GM12878 (cell line): ENCODE data around the gene GPR39. TPM values are rescaled to one million over a fixed set of nuclear protein-coding genes. Genes with fewer than 3 reads are reported as not detected.

ENCODE experiments used
- ATAC-seq: fragments of 200-7000 bp; cut with Tn5 transposase; 3 replicates; pipeline ENCODE4 v1.9.1; 2020; ENCODE audit warnings: mild to moderate bottlenecking, moderate library complexity
- BruUV-seq: library from RNA; stranded (reverse); fragments of 400-500 nt; replicated peaks from 2 replicates; lab custom pipeline; 2021; lab: Mats Ljungman, UMichigan
- CTCF ChIA-PET: fragments of 300-600 bp; sonication (Branson Sonifier 250); formaldehyde crosslinking; extraction: SDS; loops from one replicate; lab custom pipeline; 2021; ENCODE audit warnings: inconsistent platforms; lab: Yijun Ruan, JAX
- POLR2A ChIA-PET: fragments of 350-600 bp; formaldehyde crosslinking; extraction: SDS; loops from one replicate; lab custom pipeline; 2021; ENCODE audit warnings: inconsistent platforms; lab: Charles Lee
- RAD21 ChIA-PET: fragments of 300-600 bp; sonication (Branson Sonifier 250); formaldehyde crosslinking; loops from one replicate; lab custom pipeline; 2023; ENCODE audit warnings: antibody characterized with exemption; ENCODE audit not compliant: unreplicated experiment; lab: Charles Lee
- SMC1A ChIA-PET: fragments of 300-600 bp; sonication (Branson Sonifier 250); formaldehyde crosslinking; loops from one replicate; lab custom pipeline; 2023; ENCODE audit not compliant: unreplicated experiment, uncharacterized antibody; lab: Charles Lee
- DNase-seq: peaks from one replicate; pipeline ENCODE4 v3.0.0-alpha.2; 2011; ENCODE audit warnings: low read depth, low spot score
- FAIRE-seq: peaks from 3 replicates; lab custom pipeline; 2011; peaks lifted over from hg19 to GRCh38; lab: Jason Lieb, UNC
- H2AFZ ChIP-seq: 2 replicates; pipeline ENCODE4 v1.6.0; 2011; ENCODE audit warnings: low read depth, low read length, control low read depth; ENCODE audit not compliant: control insufficient read depth
- H3K27ac ChIP-seq: 2 replicates; pipeline ENCODE4 v1.5.1; 2011; ENCODE audit warnings: control low read depth; ENCODE audit not compliant: control insufficient read depth, insufficient read depth
- H3K27me3 ChIP-seq, 2 experiments: replicated peaks in 1 of 2; 2 replicates each; pipeline versions ENCODE4 v1.6.0 to v1.6.1; 2011; ENCODE audit warnings: low read length in 1 of 2; ENCODE audit not compliant: control insufficient read depth in 2 of 2, insufficient read depth in 2 of 2
- H3K36me3 ChIP-seq, 2 experiments: 2 replicates each; pipeline ENCODE4 v1.5.1; 2011; ENCODE audit warnings: low read length in 1 of 2; ENCODE audit not compliant: control insufficient read depth in 2 of 2, insufficient read depth in 2 of 2
- H3K4me1 ChIP-seq: 2 replicates; pipeline ENCODE4 v1.6.1; 2011; ENCODE audit warnings: mild to moderate bottlenecking, low read length, moderate library complexity, mixed read lengths; ENCODE audit not compliant: control insufficient read depth, insufficient read depth
- H3K4me2 ChIP-seq: 2 replicates; pipeline ENCODE4 v1.6.0; 2011; ENCODE audit warnings: control low read depth; ENCODE audit not compliant: control insufficient read depth, insufficient read depth
- H3K4me3 ChIP-seq: fragments of 200-600 bp; sonication (generic); 2 replicates; pipeline ENCODE4 v1.5.1; 2016
- H3K79me2 ChIP-seq: 2 replicates; pipeline ENCODE4 v1.6.0; 2011; ENCODE audit warnings: low read length; ENCODE audit not compliant: control insufficient read depth, insufficient read depth
- H3K9ac ChIP-seq: 2 replicates; pipeline ENCODE4 v1.8.0; 2011; ENCODE audit warnings: low read length, control low read depth, mixed read lengths; ENCODE audit not compliant: control insufficient read depth, insufficient read depth
- H3K9me3 ChIP-seq: replicated peaks from 3 replicates; pipeline ENCODE4 v1.5.1; 2011; ENCODE audit warnings: mild to moderate bottlenecking, low read length; ENCODE audit not compliant: control insufficient read depth, insufficient read depth
- H4K20me1 ChIP-seq: 2 replicates; pipeline ENCODE4 v1.6.0; 2011; ENCODE audit not compliant: control insufficient read depth, insufficient read depth
- ASH2L ChIP-seq: fragments of 300-600, 200-600 bp; sonication (generic); IDR thresholded peaks from 2 replicates; pipeline ENCODE4 v1.6.1; 2017; ENCODE audit warnings: low read depth, mild to moderate bottlenecking, borderline replicate concordance
- GATAD2B ChIP-seq: fragments of 450-650 bp; conservative IDR thresholded peaks from 2 replicates; pipeline ENCODE4 v1.6.1; 2017; ENCODE audit warnings: low read depth, mild to moderate bottlenecking, moderate library complexity
- JUND ChIP-seq: IDR thresholded peaks from 2 replicates; pipeline ENCODE4 v1.6.1; 2012; ENCODE audit warnings: low read depth, mild to moderate bottlenecking, low read length, improper control_type of control experiment, moderate library complexity
- NFIC ChIP-seq: IDR thresholded peaks from 2 replicates; pipeline ENCODE4 v1.6.1; 2012; ENCODE audit warnings: low read depth, mild to moderate bottlenecking, inconsistent platforms, low read length, moderate library complexity
- NFYA ChIP-seq: IDR thresholded peaks from 2 replicates; pipeline ENCODE4 v1.6.1; 2011; ENCODE audit warnings: low read depth, mild to moderate bottlenecking, low read length, improper control_type of control experiment, borderline replicate concordance
- RFX5 ChIP-seq: IDR thresholded peaks from 2 replicates; pipeline ENCODE4 v1.6.1; 2011; ENCODE audit warnings: low read depth, low read length, improper control_type of control experiment
- RUNX3 ChIP-seq: IDR thresholded peaks from 2 replicates; pipeline ENCODE4 v1.6.1; 2012; ENCODE audit warnings: low read length, inconsistent platforms
- STAT1 ChIP-seq: fragments of 450-650 bp; conservative IDR thresholded peaks from 2 replicates; pipeline ENCODE4 v1.6.1; 2014; ENCODE audit warnings: antibody characterized with exemption, mild to moderate bottlenecking
- SUPT20H ChIP-seq: IDR thresholded peaks from 2 replicates; pipeline ENCODE4 v1.6.1; 2011; ENCODE audit warnings: low read depth, mild to moderate bottlenecking, low read length, moderate library complexity, borderline replicate concordance; ENCODE audit not compliant: control insufficient read depth
- USF1 ChIP-seq: IDR thresholded peaks from 2 replicates; pipeline ENCODE4 v1.6.1; 2011; ENCODE audit warnings: borderline replicate concordance, low read depth, mild to moderate bottlenecking, moderate library complexity, mixed read lengths, low read length; ENCODE audit not compliant: insufficient read depth; ENCODE audit errors: extremely low read length
- ZBED1 ChIP-seq: IDR thresholded peaks from 2 replicates; pipeline ENCODE4 v1.6.1; 2016; ENCODE audit warnings: borderline replicate concordance
- WGBS: methylation state at CpG from one replicate; pipeline ENCODE4 v1.1.6; 2016; ENCODE audit warnings: low lambda C conversion rate; ENCODE audit not compliant: insufficient replicate concordance, insufficient coverage; ENCODE audit errors: missing lambda C conversion rate; 5-methylcytosine and 5-hydroxymethylcytosine counted together
- in situ Hi-C: fragments of 300-500 bp; cut with MboI; formaldehyde crosslinking; loops from 9 replicates; pipeline ENCODE4 v1.14.3; 2018; ENCODE audit warnings: mixed read lengths
- intact Hi-C: fragments of 100-400 bp; cut with micrococcal nuclease; formaldehyde crosslinking; loops from one replicate; pipeline ENCODE4 v1.14.2; 2022; ENCODE audit not compliant: unreplicated experiment
- polyA plus RNA-seq, 11 experiments: library from polyadenylated mRNA; depleted of rRNA in 4 of 11; unstranded in 6 of 11; stranded (reverse) in 5 of 11; fragments of >200 nt; fragmentation: Nextera tagmentation in 4 of 11; fragmentation: Illumina TruSeq in 1 of 11; extraction: Ambion mirVana in 4 of 11; extraction: Trizol in 1 of 11; gene quantifications; 1 replicate in 1 of 11; 2 replicates in 10 of 11; pipeline versions ENCODE4 v1.2.1 to v1.2.3, GENCODE V29; 2011 to 2016; ENCODE audit warnings: inconsistent platforms in 2 of 11, missing spikeins in 2 of 11, low read depth in 1 of 11
- total RNA-seq, 4 experiments: library from RNA; depleted of rRNA in 3 of 4; stranded (reverse); fragments of >200 nt in 3 of 4; fragmentation: Illumina TruSeq in 1 of 4; extraction: Trizol in 1 of 4; gene quantifications; 2 replicates each; pipeline versions ENCODE4 v1.2.1 to v1.2.3, GENCODE V29; 2013 to 2021
- TF ChIP-seq, protein P1 (sequence below): fragments of 450-650 bp; formaldehyde crosslinking; IDR thresholded peaks from 2 replicates; pipeline ENCODE4 v1.4.0; 2020; ENCODE audit warnings: mild to moderate bottlenecking, moderate library complexity

Gene GPR39
- total and polyA plus RNA-seq, 10 of the 15 experiments (the other 5 are each of a cell fraction or from before 2014, with no cell fraction given): 0.05 to 0.23 TPM; not detected in 8

DNA sequence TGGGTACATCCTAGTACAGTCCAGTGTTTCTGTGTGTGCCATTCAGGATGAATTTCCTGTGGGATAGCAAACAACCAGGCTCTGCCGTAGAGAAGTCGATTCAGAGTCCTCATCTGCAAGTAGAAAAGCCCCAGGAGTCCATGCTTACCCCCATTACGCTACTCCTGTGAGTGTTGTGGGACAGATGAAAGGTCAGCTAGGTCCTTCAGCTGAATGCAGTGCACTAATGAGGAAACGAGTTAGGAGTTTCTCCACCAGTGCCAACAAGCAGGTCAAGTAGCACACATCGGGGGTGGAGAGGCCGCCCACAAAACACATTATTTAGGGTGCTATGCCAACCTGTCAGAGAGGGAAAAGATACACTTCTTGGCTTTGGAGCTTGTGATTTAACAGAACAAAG, 2.5 kb upstream of the GPR39 start:
- 20% methylated on average over 6 of the region's 6 CpGs for WGBS
- no peak for FAIRE-seq
- SMC1A ChIA-PET: interaction anchor here (0.7 kb wide), 1 partner anchor 104 kb away, joined by 3 read pairs; no protein-coding TSS in a partner anchor

More for the DNA sequence above, 2.5 kb upstream of the GPR39 start:
- in situ Hi-C loops (no loop called here), intact Hi-C loops (no loop called here)
- ChIA-PET POLR2A (no interaction called here), CTCF (interaction anchor here (0.6 kb wide), 1 partner anchor 133 kb away, joined by 3 read pairs; no protein-coding TSS in a partner anchor), RAD21 (no interaction called here)
- Histone ChIP-seq H3K9ac (no peak overlapping the region), H3K4me2 (no peak overlapping the region), H3K4me3 (no peak overlapping the region), H3K27ac (no peak overlapping the region), H3K36me3 (no peaks in the 10 kb centered on the region), H2AFZ (no peak overlapping the region), H3K27me3 (peaks cover 0 to 1% of the 10 kb centered on the region in 2 experiments; a peak in 1 of 4 replicates), H4K20me1 (no peaks in the 10 kb centered on the region), H3K79me2 (no peaks in the 10 kb centered on the region), H3K9me3 (no peaks in the 10 kb centered on the region; the same call in 2 of the 3 replicates), H3K4me1 (no peaks in the 10 kb centered on the region)
- DNase-seq: no peak
- BruUV-seq: no TSS peak
- TF ChIP-seq STAT1 (no peak), JUND (no peak), SUPT20H (no peak), RFX5 (no peak), RUNX3 (no peak), NFYA (no peak), ASH2L (no peak), GATAD2B (no peak), NFIC (no peak), USF1 (no peak), ZBED1 (no peak)
- TF ChIP-seq, protein P1, sequence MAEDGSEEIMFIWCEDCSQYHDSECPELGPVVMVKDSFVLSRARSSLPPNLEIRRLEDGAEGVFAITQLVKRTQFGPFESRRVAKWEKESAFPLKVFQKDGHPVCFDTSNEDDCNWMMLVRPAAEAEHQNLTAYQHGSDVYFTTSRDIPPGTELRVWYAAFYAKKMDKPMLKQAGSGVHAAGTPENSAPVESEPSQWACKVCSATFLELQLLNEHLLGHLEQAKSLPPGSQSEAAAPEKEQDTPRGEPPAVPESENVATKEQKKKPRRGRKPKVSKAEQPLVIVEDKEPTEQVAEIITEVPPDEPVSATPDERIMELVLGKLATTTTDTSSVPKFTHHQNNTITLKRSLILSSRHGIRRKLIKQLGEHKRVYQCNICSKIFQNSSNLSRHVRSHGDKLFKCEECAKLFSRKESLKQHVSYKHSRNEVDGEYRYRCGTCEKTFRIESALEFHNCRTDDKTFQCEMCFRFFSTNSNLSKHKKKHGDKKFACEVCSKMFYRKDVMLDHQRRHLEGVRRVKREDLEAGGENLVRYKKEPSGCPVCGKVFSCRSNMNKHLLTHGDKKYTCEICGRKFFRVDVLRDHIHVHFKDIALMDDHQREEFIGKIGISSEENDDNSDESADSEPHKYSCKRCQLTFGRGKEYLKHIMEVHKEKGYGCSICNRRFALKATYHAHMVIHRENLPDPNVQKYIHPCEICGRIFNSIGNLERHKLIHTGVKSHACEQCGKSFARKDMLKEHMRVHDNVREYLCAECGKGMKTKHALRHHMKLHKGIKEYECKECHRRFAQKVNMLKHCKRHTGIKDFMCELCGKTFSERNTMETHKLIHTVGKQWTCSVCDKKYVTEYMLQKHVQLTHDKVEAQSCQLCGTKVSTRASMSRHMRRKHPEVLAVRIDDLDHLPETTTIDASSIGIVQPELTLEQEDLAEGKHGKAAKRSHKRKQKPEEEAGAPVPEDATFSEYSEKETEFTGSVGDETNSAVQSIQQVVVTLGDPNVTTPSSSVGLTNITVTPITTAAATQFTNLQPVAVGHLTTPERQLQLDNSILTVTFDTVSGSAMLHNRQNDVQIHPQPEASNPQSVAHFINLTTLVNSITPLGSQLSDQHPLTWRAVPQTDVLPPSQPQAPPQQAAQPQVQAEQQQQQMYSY: no peak
- no peak for ATAC-seq
